AG04450 (cell line): Measurements from ENCODE around the gene PSMC4. TPM values are rescaled to one million over a fixed set of nuclear protein-coding genes. Genes with fewer than 3 reads are reported as not detected.

Experiments used
- CTCF ChIA-PET: fragments of 300-600, 350-600 bp; formaldehyde crosslinking; extraction: SDS; loops from one replicate; lab custom pipeline; 2022; ENCODE audit warnings: antibody characterized with exemption, inconsistent platforms; lab: Charles Lee
- POLR2A ChIA-PET: fragments of 350-600 bp; formaldehyde crosslinking; extraction: SDS; loops from one replicate; lab custom pipeline; 2021; ENCODE audit warnings: antibody characterized with exemption, inconsistent platforms; lab: Yijun Ruan, JAX
- DNase-seq: peaks from one replicate; pipeline ENCODE4 v3.0.0-alpha.2; 2011; ENCODE audit warnings: low read depth, low spot score
- H3K27ac ChIP-seq: one replicate; pipeline ENCODE4 v1.5.1; 2012; ENCODE audit warnings: low read depth, low read length, control low read depth
- H3K27me3 ChIP-seq: one replicate; pipeline ENCODE4 v1.6.0; 2012; ENCODE audit warnings: low read length; ENCODE audit not compliant: control insufficient read depth, insufficient read depth
- H3K4me3 ChIP-seq: 2 replicates; pipeline ENCODE4 v1.5.1; 2011; ENCODE audit warnings: mild to moderate bottlenecking, low read depth, low read length, control low read depth
- H3K9me3 ChIP-seq: 2 replicates; pipeline ENCODE4 v1.5.1; 2012; ENCODE audit warnings: low read length; ENCODE audit not compliant: control insufficient read depth, insufficient read depth
- CTCF ChIP-seq: IDR thresholded peaks from 2 replicates; pipeline ENCODE4 v1.5.1; 2011; ENCODE audit warnings: low read depth, low read length, control low read depth, inconsistent platforms
- polyA plus RNA-seq: library from polyadenylated mRNA; depleted of rRNA; stranded (reverse); fragments of >200 nt; gene quantifications from 2 replicates; pipeline ENCODE4 v1.2.3, GENCODE V29; 2011

The PSMC4 gene
- polyA plus RNA-seq, 1 experiment = 68.6 TPM

- no peaks in the 10 kb centered on the region for H3K27me3 ChIP-seq
- CTCF ChIA-PET = no interaction called here
- no peak for DNase-seq
- H3K27ac ChIP-seq = no peak within 1 kb of the TSS
- POLR2A ChIA-PET = no interaction called here
- no peak within 1 kb of the TSS for H3K4me3 ChIP-seq
- no peak for TF ChIP-seq CTCF
- no peaks in the 10 kb centered on the region for H3K9me3 ChIP-seq
These were observed 36.2 kb upstream of the PSMC4 start, which contains the start of gene FCGBP for GRCh38 chr19:39934584-39935363. Gene FCGBP (minus strand): TSS chr19:39934634.

GRCh38 chr19:39935364-39935661, 35.7 kb upstream of the PSMC4 start:
- Histone ChIP-seq H3K4me3 (no peak overlapping the region), H3K27me3 (no peaks in the 10 kb centered on the region), H3K27ac (no peak overlapping the region), H3K9me3 (no peaks in the 10 kb centered on the region)
- ChIA-PET POLR2A (no interaction called here), CTCF (no interaction called here)
- no peak for DNase-seq
- TF ChIP-seq CTCF = no peak

GRCh38 chr19:39936020-39936419, 34.9 kb upstream of the PSMC4 start:
- Histone ChIP-seq H3K9me3 (no peaks in the 10 kb centered on the region), H3K4me3 (no peak overlapping the region), H3K27me3 (no peaks in the 10 kb centered on the region), H3K27ac (no peak overlapping the region)
- DNase-seq = no peak
- no peak for TF ChIP-seq CTCF
- POLR2A ChIA-PET = no interaction called here
- CTCF ChIA-PET = no interaction called here

- ChIA-PET POLR2A (no interaction called here), CTCF (no interaction called here)
- Histone ChIP-seq H3K27me3 (no peaks in the 10 kb centered on the region), H3K4me3 (no peak overlapping the region), H3K27ac (no peak overlapping the region), H3K9me3 (no peaks in the 10 kb centered on the region)
- DNase-seq = no peak
- no peak for TF ChIP-seq CTCF
These were observed 34.3 kb upstream of the PSMC4 start for GRCh38 chr19:39936622-39937021.

- ChIA-PET POLR2A (no interaction called here), CTCF (no interaction called here)
- H3K4me3 ChIP-seq = no peak overlapping the region
- no peak for DNase-seq
- no peak overlapping the region for H3K27ac ChIP-seq
- H3K9me3 ChIP-seq = no peaks in the 10 kb centered on the region
- TF ChIP-seq CTCF = no peak
- no peaks in the 10 kb centered on the region for H3K27me3 ChIP-seq
These were observed 33.8 kb upstream of the PSMC4 start for GRCh38 chr19:39937094-39937720.
